GM23338 (cell line): ENCODE data around the gene CTSC. TPM values are rescaled to one million over a fixed set of nuclear protein-coding genes. Genes with fewer than 3 reads are reported as not detected.

Source experiments
- ATAC-seq: fragments of 200-7000 bp; cut with Tn5 transposase; 3 replicates; pipeline ENCODE4 v1.9.1; 2020
- DNase-seq: peaks from one replicate; pipeline ENCODE4 v3.0.0-alpha.2; 2015; ENCODE audit warnings: low spot score
- H2AFZ ChIP-seq: fragments of 200-600 bp; sonication (generic); 2 replicates; pipeline ENCODE4 v1.8.0; 2016; ENCODE audit warnings: antibody characterized with exemption, mild to moderate bottlenecking, moderate library complexity
- H3F3A ChIP-seq: fragments of 200-600 bp; sonication (generic); replicated peaks from 2 replicates; pipeline ENCODE4 v1.8.0; 2017; ENCODE audit warnings: antibody characterized with exemption, mixed run types, low read depth
- H3K27ac ChIP-seq: fragments of 200-600 bp; sonication (generic); 2 replicates; pipeline ENCODE4 v1.6.1; 2016; ENCODE audit warnings: low read depth
- H3K27me3 ChIP-seq: fragments of 200-600 bp; sonication (generic); 2 replicates; pipeline ENCODE4 v1.8.0; 2016; ENCODE audit warnings: mild to moderate bottlenecking, mixed run types, moderate library complexity; ENCODE audit not compliant: insufficient read depth
- H3K36me3 ChIP-seq: fragments of 200-600 bp; sonication (generic); 2 replicates; pipeline ENCODE4 v1.8.0; 2016; ENCODE audit warnings: mild to moderate bottlenecking; ENCODE audit not compliant: insufficient read depth
- H3K4me1 ChIP-seq: fragments of 200-600 bp; sonication (generic); 2 replicates; pipeline ENCODE4 v1.8.0; 2016; ENCODE audit warnings: mild to moderate bottlenecking, moderate library complexity; ENCODE audit not compliant: insufficient read depth
- H3K4me2 ChIP-seq: fragments of 200-600 bp; sonication (generic); 2 replicates; pipeline ENCODE4 v1.7.1; 2017; ENCODE audit warnings: mixed run types
- H3K4me3 ChIP-seq: fragments of 200-600 bp; sonication (generic); 2 replicates; pipeline ENCODE4 v1.6.1; 2016; ENCODE audit warnings: mixed run types
- H3K79me2 ChIP-seq: fragments of 200-600 bp; sonication (generic); replicated peaks from 2 replicates; pipeline ENCODE4 v1.8.0; 2017; ENCODE audit warnings: mild to moderate bottlenecking; ENCODE audit not compliant: insufficient read depth
- H3K9me2 ChIP-seq: fragments of 200-600 bp; sonication (generic); 2 replicates; pipeline ENCODE4 v1.8.0; 2017; ENCODE audit not compliant: insufficient read depth
- H4K20me1 ChIP-seq: fragments of 200-600 bp; sonication (generic); replicated peaks from 2 replicates; pipeline ENCODE4 v1.8.0; 2017; ENCODE audit warnings: mild to moderate bottlenecking; ENCODE audit not compliant: insufficient read depth
- H3K27ac Mint-ChIP-seq: 2 replicates; pipeline ENCODE4 v1.8.0; 2020; ENCODE audit warnings: inconsistent platforms, mild to moderate bottlenecking, moderate library complexity, mixed read lengths
- H3K27me3 Mint-ChIP-seq: 3 replicates; pipeline ENCODE4 v1.8.0; 2022; ENCODE audit warnings: low read depth, mild to moderate bottlenecking, moderate library complexity, mixed read lengths, inconsistent platforms; ENCODE audit not compliant: insufficient read depth, poor library complexity
- H3K36me3 Mint-ChIP-seq: 3 replicates; pipeline ENCODE4 v1.8.0; 2021; ENCODE audit warnings: low read depth, mild to moderate bottlenecking, inconsistent platforms, moderate library complexity, mixed read lengths
- H3K4me1 Mint-ChIP-seq: 3 replicates; pipeline ENCODE4 v1.8.0; 2020; ENCODE audit warnings: mild to moderate bottlenecking, inconsistent platforms, mixed read lengths
- H3K4me3 Mint-ChIP-seq: 3 replicates; pipeline ENCODE4 v1.8.0; 2021; ENCODE audit warnings: moderate library complexity, mild to moderate bottlenecking, inconsistent platforms, mixed read lengths
- H3K9me3 Mint-ChIP-seq: 3 replicates; pipeline ENCODE4 v1.8.0; 2020; ENCODE audit warnings: moderate library complexity, mild to moderate bottlenecking, inconsistent platforms, mixed read lengths
- CTCF ChIP-seq, 2 experiments: fragments of 200-600 bp in 1 of 2; sonication (generic) in 1 of 2; conservative IDR thresholded peaks; 2 replicates each; pipeline versions ENCODE4 v1.5.1 to v1.6.1; 2016 to 2017; ENCODE audit warnings: antibody characterized with exemption in 2 of 2, low read depth in 2 of 2, mild to moderate bottlenecking in 2 of 2, moderate library complexity in 1 of 2
- JUNB ChIP-seq: IDR thresholded peaks from one replicate; pipeline ENCODE4 v1.6.1; 2016; ENCODE audit warnings: antibody characterized with exemption; ENCODE audit not compliant: unreplicated experiment
- NANOG ChIP-seq: IDR thresholded peaks from 2 replicates; pipeline ENCODE4 v1.6.1; 2016; ENCODE audit warnings: antibody characterized with exemption, borderline replicate concordance
- POLR2AphosphoS5 ChIP-seq: IDR thresholded peaks from 2 replicates; pipeline ENCODE4 v1.6.1; 2016; ENCODE audit warnings: antibody characterized with exemption, low read depth
- STAT1 ChIP-seq: IDR thresholded peaks from one replicate; pipeline ENCODE4 v1.6.1; 2016; ENCODE audit warnings: antibody characterized with exemption; ENCODE audit not compliant: unreplicated experiment
- ZNF114 ChIP-seq: fragments of 250-450 bp; sonication (Bioruptor Pico); IDR thresholded peaks from 2 replicates; pipeline ENCODE4 v1.5.0; 2020; ENCODE audit warnings: mild to moderate bottlenecking, moderate library complexity
- ZNF331 ChIP-seq: fragments of 250-450 bp; sonication (Bioruptor Pico); IDR thresholded peaks from 2 replicates; pipeline ENCODE4 v1.5.0; 2020; ENCODE audit warnings: low read depth, mild to moderate bottlenecking, moderate library complexity
- polyA plus RNA-seq: library from polyadenylated mRNA; unstranded; fragments of >200 nt; fragmentation: Nextera tagmentation; extraction: Ambion mirVana; gene quantifications from 2 replicates; pipeline ENCODE4 v1.2.1, GENCODE V29; 2016
- total RNA-seq: library from RNA; depleted of rRNA; stranded (reverse); fragments of >200 nt; shearing (Covaris generic); gene quantifications from 2 replicates; pipeline ENCODE4 v1.2.3, GENCODE V29; 2014
- TF ChIP-seq, protein P1 (sequence below): fragments of 250-450 bp; sonication (Bioruptor Pico); IDR thresholded peaks from 2 replicates; pipeline ENCODE4 v1.5.0; 2020; ENCODE audit warnings: mild to moderate bottlenecking, moderate library complexity
- TF ChIP-seq, protein P2 (sequence below): IDR thresholded peaks from 2 replicates; pipeline ENCODE4 v1.6.1; 2016; ENCODE audit warnings: antibody characterized with exemption
- TF ChIP-seq, protein P3 (sequence below): IDR thresholded peaks from one replicate; pipeline ENCODE4 v1.6.1; 2018; ENCODE audit warnings: antibody characterized with exemption; ENCODE audit not compliant: unreplicated experiment

Gene CTSC
- total and polyA plus RNA-seq, 2 experiments from 2014 or later = 408 to 444 TPM

- TF ChIP-seq, protein P1, sequence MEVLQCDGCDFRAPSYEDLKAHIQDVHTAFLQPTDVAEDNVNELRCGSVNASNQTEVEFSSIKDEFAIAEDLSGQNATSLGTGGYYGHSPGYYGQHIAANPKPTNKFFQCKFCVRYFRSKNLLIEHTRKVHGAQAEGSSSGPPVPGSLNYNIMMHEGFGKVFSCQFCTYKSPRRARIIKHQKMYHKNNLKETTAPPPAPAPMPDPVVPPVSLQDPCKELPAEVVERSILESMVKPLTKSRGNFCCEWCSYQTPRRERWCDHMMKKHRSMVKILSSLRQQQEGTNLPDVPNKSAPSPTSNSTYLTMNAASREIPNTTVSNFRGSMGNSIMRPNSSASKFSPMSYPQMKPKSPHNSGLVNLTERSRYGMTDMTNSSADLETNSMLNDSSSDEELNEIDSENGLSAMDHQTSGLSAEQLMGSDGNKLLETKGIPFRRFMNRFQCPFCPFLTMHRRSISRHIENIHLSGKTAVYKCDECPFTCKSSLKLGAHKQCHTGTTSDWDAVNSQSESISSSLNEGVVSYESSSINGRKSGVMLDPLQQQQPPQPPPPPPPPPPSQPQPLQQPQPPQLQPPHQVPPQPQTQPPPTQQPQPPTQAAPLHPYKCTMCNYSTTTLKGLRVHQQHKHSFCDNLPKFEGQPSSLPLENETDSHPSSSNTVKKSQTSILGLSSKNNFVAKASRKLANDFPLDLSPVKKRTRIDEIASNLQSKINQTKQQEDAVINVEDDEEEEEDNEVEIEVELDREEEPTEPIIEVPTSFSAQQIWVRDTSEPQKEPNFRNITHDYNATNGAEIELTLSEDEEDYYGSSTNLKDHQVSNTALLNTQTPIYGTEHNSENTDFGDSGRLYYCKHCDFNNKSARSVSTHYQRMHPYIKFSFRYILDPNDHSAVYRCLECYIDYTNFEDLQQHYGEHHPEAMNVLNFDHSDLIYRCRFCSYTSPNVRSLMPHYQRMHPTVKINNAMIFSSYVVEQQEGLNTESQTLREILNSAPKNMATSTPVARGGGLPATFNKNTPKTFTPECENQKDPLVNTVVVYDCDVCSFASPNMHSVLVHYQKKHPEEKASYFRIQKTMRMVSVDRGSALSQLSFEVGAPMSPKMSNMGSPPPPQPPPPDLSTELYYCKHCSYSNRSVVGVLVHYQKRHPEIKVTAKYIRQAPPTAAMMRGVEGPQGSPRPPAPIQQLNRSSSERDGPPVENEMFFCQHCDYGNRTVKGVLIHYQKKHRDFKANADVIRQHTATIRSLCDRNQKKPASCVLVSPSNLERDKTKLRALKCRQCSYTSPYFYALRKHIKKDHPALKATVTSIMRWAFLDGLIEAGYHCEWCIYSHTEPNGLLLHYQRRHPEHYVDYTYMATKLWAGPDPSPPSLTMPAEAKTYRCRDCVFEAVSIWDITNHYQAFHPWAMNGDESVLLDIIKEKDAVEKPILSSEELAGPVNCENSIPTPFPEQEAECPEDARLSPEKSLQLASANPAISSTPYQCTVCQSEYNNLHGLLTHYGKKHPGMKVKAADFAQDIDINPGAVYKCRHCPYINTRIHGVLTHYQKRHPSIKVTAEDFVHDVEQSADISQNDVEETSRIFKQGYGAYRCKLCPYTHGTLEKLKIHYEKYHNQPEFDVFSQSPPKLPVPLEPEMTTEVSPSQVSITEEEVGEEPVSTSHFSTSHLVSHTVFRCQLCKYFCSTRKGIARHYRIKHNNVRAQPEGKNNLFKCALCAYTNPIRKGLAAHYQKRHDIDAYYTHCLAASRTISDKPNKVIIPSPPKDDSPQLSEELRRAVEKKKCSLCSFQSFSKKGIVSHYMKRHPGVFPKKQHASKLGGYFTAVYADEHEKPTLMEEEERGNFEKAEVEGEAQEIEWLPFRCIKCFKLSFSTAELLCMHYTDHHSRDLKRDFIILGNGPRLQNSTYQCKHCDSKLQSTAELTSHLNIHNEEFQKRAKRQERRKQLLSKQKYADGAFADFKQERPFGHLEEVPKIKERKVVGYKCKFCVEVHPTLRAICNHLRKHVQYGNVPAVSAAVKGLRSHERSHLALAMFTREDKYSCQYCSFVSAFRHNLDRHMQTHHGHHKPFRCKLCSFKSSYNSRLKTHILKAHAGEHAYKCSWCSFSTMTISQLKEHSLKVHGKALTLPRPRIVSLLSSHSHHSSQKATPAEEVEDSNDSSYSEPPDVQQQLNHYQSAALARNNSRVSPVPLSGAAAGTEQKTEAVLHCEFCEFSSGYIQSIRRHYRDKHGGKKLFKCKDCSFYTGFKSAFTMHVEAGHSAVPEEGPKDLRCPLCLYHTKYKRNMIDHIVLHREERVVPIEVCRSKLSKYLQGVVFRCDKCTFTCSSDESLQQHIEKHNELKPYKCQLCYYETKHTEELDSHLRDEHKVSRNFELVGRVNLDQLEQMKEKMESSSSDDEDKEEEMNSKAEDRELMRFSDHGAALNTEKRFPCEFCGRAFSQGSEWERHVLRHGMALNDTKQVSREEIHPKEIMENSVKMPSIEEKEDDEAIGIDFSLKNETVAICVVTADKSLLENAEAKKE (CRISPR knock-in tag) = no peak
- TF ChIP-seq ZNF331 = no peak
- TF ChIP-seq CTCF (conservative IDR thresholded peaks at IDR 0.05; ENCODE audit: low read depth in 2 of 2) = no peak
- TF ChIP-seq, protein P2, sequence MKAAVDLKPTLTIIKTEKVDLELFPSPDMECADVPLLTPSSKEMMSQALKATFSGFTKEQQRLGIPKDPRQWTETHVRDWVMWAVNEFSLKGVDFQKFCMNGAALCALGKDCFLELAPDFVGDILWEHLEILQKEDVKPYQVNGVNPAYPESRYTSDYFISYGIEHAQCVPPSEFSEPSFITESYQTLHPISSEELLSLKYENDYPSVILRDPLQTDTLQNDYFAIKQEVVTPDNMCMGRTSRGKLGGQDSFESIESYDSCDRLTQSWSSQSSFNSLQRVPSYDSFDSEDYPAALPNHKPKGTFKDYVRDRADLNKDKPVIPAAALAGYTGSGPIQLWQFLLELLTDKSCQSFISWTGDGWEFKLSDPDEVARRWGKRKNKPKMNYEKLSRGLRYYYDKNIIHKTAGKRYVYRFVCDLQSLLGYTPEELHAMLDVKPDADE = no peak
- no peak for TF ChIP-seq NANOG
Measured at GRCh38 chr11:88370782-88371181, 33.2 kb upstream of the CTSC start (continued).

GRCh38 chr11:88367310-88367709, 29.8 kb upstream of the CTSC start:
- no peak for ATAC-seq
- Mint-ChIP-seq H3K27ac (no peak overlapping the region), H3K9me3 (no peaks in the 10 kb centered on the region), H3K36me3 (no peaks in the 10 kb centered on the region), H3K4me3 (no peak overlapping the region), H3K27me3 (peaks cover 2% of the 10 kb centered on the region), H3K4me1 (no peaks in the 10 kb centered on the region)
- Histone ChIP-seq H4K20me1 (no peaks in the 10 kb centered on the region), H3K27ac (no peak overlapping the region), H3F3A (no peaks in the 10 kb centered on the region), H3K36me3 (no peaks in the 10 kb centered on the region), H3K79me2 (no peaks in the 10 kb centered on the region), H3K27me3 (no peaks in the 10 kb centered on the region), H3K4me1 (no peaks in the 10 kb centered on the region), H3K4me3 (no peak overlapping the region), H3K4me2 (no peak overlapping the region), H3K9me2 (no peaks in the 10 kb centered on the region), H2AFZ (no peak overlapping the region)
- DNase-seq = no peak
- TF ChIP-seq, protein P3, sequence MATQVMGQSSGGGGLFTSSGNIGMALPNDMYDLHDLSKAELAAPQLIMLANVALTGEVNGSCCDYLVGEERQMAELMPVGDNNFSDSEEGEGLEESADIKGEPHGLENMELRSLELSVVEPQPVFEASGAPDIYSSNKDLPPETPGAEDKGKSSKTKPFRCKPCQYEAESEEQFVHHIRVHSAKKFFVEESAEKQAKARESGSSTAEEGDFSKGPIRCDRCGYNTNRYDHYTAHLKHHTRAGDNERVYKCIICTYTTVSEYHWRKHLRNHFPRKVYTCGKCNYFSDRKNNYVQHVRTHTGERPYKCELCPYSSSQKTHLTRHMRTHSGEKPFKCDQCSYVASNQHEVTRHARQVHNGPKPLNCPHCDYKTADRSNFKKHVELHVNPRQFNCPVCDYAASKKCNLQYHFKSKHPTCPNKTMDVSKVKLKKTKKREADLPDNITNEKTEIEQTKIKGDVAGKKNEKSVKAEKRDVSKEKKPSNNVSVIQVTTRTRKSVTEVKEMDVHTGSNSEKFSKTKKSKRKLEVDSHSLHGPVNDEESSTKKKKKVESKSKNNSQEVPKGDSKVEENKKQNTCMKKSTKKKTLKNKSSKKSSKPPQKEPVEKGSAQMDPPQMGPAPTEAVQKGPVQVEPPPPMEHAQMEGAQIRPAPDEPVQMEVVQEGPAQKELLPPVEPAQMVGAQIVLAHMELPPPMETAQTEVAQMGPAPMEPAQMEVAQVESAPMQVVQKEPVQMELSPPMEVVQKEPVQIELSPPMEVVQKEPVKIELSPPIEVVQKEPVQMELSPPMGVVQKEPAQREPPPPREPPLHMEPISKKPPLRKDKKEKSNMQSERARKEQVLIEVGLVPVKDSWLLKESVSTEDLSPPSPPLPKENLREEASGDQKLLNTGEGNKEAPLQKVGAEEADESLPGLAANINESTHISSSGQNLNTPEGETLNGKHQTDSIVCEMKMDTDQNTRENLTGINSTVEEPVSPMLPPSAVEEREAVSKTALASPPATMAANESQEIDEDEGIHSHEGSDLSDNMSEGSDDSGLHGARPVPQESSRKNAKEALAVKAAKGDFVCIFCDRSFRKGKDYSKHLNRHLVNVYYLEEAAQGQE = no peak
- no peak for TF ChIP-seq STAT1
- no peak for TF ChIP-seq NANOG
- TF ChIP-seq POLR2AphosphoS5 = no peak
- no peak for TF ChIP-seq ZNF114 (CRISPR knock-in tag)
- no peak for TF ChIP-seq JUNB
